ENCODE results near the gene VTN.
"Not testable (repeated sequence)": the region's sequence is repeated elsewhere in the genome, so short reads cannot be mapped to it uniquely, and the experiment has no call there.

Gene VTN

DNA sequence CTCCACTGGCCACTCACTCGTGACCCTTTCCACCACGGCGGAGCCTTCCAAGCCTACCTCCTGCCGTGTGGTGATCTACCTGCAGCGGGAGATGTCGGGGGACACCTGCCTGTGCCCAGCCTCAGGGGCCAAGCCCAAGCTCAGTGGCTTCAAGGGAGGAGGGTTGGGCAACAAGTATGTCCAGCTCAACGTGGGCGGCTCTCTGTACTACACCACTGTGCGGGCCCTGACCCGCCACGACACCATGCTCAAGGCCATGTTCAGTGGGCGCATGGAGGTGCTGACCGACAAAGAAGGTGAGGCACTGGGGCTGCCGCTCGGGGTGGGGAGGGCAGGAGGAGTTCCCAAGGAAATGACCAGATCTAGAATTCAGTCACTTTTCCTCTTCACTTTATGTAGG is 30.7 kb downstream of the VTN start:
- no peak for DNase-seq

DNA sequence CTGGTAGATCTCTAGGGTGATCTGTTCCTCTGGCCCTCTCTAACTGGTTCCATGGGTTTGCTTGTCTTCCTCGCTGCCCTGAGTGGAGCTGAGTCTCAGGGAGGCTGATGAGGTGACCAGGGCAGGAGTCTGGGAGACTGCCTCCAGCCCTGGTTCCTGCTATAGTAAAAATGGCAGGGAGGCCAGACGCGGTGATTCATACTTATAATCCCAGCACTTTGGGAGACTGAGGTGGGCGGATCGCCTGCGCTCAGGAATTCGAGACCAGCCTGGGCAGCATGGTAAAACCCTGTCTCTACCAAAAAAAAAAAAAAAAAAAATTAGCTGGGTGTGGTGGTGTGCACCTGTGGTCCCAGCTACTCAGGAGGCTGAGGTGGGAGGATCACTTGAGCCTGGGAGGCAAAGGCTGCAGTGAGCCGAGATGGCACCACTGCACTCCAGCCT is 31.3 kb downstream of the VTN start:
- not testable (repeated sequence) for DNase-seq

DNA sequence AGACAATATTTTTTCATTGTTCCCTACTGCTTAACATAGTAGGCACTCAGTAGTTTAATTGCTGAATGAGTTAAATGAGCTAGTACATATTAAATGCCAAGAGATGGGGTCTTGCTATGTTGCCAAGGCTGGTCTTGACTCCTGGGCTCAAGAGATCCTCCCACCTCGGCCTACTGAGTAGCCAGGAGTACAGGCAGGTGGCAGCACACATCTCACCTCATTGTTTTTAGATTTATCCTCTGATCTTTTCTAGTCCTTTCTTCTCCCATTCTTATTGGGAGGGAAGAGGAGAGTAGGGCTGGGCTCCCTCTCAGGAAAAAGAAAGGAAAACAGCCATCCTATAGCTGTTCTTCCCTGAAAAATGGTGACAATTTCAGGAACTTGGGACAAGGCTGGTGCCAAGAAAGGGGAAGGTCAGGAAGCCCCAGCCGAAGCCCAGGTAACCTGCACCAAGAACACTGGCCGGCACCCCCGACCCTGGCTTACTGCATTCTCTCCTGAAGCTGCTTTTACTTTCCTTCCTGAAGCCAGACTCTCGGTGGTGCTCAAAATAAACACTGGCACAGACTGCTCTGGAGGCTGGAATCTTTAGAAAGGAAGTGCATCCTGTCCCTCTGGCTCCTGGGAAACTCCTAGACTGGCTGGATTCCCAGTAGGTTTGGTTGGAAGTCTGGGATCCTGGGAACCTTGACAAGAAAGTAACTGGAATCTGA is 31.9 kb downstream of the VTN start:
- no peak for DNase-seq

DNA sequence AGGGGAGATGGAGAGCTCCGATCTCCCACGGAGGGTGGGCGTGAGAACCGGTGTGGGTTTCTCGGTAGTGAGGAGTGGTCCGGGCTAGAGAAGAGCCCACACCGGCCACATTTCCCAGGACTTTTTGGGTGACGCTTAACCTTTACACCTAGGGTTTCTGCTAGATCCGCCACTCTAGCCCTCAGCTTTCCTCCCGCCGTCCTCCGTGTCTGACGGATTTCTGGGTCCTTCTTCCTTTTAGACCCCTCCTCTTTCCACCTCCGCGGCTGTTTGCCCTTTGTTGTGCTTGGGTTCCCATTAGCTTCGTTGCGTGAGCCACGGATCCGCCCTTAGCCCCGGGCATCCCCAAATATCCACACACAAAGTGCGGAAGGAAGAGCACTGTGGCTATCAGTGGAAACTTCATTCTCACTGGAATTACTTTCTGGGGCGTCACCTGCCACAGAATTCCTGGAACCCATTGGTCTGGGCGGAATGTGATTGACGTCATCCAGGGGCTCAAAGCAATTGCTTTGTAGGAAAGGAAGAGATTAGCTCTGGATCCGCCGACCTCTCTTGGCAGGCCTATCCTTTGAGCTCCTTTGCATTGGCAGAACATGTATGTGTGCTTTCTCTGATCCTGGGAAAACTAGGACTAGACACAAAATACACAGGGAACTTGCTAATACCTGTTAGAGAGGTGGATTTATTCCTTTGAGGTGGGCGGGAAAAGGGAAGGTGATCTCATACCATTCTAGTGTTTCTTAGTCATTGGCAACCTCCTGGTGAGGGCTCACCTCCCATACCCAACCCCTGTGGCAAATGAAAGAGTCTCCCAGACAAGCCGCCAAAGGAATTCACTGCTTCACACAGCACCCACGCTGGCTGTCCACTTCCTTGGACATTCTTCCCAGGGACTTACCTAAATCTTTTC is 33.9 kb downstream of the VTN start:
- DNase-seq, result no peak

DNA sequence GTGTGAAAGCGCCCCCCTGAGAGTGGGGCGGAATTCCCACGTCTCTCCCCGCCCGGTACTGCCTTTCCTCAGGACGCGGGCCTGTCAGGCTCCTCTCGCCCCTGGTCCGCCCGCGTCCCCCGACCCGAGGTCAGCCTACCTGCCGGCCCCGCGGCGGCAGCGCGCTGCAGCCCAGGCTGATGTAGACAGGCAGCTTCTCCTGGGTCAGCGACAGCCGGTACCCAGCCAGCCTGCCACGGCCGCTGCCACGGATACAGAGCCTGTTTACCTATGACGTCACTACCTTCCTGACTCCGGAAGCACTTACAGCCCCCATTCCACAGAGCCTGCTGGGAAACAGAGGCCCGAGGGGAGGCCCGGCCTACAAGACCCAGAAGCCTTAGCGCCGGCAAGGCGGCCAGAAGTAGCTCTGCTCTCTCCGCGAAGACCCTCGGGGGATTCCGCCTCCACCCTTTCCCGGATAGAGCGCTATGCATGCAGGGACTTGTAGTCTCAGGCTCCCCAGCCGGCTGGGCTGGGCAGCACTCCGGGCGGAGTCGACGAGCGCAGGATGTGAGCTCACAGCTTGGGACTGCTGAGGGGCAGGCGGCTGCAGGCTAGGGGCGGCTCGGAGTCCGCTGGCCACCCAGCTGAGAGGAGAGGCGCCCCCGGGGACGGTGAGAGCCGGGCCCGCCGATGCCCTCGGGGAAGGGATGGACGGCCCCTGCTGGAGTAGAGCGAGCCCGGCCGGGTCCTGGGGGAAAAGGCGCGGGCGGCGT is 34.7 kb downstream of the VTN start, which contains the start of the genes IFT20 and TNFAIP1:
TSS of gene IFT20 (minus strand) at position 272 of the 758 bp plus-strand sequence. CDS start 3,487 bp downstream, outside the sequence.
TSS of gene TNFAIP1 (plus strand) at position 561 of the 758 bp plus-strand sequence. CDS start 3,761 bp downstream, outside the sequence.
- DNase-seq, result peak; percentile 96

DNA sequence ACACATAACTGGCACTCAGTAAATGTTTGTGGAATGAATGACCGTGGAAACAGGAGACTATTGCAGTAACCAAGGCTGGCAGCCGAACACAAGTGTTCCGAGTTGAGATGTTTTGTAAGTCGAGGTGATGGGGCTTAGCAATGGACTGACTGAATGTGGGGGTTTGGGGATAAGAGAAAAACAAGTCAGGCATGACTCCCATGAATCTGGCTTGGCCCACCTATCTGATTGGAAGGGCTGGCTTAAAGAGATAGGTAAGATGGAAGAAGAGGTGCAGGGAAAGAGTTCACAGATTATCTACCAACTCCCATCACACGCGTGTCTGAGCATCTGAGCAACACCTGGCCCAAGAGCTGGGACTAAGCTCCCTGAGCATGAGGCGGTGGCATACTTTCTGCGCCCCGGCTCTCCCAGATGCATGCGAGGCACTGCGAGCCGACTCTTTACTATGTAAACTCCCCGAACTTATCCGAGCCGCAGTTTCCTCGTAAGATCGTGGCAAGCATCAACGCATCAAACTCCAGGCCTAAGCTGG is 35.4 kb downstream of the VTN start:
- DNase-seq, result no peak

DNA sequence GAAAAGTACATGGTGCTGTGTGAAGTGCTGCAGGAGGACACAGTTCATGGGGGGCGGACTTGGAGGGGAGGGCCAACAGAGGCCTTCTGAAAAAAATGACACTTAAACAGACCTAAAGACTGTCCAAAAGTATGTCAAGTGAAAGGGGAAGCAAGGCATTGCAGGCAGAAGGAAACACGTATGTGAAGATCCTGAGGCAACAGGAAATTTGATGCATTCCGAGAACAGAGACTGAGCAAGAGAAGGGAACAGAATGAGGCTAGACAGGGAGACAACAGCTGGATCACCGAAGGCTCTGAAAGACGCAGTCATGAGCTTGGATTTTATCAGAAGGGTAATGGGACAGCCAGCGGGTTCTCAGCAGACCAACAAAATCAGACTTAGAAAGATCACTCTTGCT is 35.9 kb downstream of the VTN start:
- no peak for DNase-seq

DNA sequence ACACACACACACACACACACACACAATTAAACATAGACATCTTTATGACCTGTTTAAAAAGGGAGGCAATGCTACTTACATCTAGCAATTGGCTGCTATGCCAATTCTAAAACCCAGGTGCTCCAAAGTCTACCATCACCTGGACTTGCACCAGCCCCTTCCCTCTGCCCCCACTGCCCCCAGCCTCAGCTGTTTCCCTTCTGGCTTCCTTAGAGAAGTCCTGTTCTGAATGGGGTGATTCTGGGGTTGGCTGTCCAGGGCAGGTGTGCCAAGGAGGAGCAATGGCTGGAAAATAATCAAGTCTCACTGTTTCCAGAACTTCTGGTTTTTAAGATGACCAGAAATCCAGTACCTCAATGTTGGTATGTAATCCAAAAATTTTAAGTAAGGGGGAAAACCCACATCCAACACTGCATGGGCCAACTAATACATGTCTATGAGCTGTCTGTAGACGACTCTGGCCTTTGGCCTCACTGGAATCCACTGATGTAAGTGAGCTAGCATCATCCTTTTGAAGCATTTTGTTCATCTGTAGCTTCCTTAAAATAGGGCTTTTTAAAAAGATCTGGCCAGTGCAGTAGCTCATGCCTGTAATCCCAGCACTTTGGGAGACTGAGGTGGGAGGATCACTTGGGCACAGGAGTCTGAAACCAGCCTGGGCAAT is 36.9 kb downstream of the VTN start:
- no peak for DNase-seq

DNA sequence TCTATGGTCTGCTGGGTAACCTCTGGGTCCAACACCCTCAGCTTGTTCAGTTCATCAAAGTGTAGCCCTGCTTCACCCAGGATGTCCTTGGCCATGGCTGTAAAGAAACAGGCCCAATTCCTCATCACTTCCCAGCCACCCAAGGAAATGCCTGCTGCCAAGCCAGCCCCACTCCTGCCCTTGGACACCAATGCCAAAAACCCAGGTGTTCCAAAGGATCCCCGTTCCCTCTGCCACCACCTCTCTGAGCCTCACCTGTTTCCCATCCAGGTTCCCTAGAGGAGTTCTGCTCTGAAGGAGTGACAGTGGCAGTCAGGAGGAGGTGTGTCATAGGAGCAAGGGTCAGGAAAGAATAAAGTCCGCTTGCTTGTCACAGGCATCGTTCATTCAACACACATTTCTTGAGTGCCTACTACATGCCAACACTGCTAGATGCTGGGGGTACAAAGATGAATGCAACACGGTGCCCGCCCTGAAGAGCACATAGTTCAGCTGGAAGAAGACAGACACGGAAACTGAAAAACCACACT is 38.2 kb downstream of the VTN start:
- DNase-seq, result no peak

DNA sequence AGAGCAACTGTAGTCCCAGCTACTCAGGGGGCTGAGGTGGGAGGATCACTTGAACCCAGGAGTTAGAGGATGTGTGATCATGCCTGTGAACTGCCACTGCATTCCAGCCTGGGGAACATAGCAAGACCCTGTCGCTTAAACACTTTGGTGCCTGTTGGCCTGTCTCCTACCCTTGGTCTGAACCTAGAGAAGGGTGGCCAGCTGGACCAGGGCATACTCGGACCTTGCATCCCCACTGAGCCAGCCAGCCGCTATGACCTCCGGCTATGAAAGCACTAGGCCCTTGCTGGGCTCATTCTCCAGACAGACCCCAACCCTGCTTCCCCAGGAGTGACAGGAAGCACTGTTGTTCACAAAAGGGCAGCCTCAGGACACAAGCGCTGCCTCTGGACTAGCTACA is 39.4 kb downstream of the VTN start:
- no peak for DNase-seq

DNA sequence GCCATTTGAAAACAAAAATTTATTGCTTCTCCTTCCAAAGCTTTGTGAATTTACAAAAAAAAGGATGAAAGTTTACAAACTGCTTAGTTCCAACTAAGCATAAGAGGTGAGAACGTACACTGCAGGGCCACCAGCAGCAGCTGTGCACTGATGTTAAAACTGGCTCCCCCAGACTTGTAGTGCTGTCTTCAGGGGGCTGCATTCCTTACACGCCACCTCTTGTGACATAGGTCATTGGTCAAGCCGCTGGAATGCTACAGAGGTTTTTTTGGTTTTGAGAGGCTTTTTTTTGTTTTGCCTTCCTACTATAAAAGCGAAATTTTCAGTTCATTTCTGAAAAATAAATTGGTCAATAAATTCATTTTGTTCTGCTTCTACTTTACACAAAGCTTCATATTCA is 41.8 kb downstream of the VTN start:
- no peak for DNase-seq

DNA sequence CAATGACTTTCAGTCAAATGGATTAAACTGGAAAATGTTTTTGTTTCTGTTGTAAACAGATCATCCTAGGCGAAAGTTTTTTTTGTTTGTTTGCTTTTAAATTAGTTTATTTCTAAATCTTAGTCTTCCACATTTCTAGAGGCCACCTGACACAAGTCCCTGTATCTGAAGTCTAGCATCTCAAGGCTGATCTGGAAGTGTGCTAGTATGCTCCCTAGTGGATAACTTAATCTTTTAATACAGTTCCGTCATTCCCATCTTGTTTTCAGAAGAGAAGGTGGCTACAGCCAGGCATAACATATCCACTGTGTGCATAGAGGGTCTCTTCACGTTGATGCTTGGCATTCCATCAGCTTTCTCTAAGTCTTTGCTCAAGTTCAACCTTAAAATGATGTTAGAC is 42.4 kb downstream of the VTN start:
- no peak for DNase-seq

DNA sequence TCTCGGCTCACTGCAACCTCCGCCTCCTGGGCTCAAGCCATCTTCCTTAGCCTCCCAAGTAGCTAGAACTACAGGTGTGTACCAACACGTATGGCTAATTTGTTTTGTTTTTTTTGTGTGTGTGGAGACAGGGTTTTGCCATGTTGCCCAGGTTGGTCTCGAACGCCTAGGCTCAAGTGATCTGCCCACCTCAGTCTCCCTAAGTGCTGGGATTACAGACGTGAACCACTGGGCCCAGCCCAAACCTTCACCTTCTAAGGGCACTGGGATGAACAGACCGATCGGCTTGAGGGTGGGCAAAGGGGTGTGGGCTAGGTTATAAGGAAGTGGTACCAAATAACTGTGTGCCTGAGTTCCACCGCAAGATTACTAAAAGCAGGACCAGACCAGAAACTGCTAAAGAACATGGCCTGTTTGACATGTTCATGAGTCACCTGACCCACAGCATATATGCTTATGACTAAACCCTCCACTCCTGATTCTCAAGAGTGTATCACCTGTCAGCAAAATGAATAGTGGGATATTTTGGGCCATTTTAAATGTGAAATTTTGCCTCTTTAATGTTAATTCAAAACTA is 43.0 kb downstream of the VTN start:
- DNase-seq, result no peak

DNA sequence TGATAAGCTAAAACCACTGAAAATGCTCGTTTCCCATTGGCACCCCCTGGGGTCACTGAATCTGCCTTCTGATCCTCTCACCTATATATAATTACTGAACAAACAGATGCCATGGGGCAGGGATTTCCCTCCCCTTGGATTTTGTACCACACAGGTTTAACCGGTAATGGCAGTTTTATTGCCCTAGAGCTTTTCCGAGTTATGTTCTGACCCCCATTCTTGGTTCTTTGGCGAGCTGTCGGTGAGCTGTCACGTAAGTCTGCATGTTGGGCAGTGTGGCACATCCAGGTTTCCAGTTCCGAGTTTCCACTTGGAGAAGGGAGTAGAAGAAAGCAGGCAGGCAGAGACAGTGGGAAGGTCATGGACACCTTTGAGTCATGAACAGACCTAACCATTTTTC is 44.0 kb downstream of the VTN start:
- DNase-seq, result no peak

DNA sequence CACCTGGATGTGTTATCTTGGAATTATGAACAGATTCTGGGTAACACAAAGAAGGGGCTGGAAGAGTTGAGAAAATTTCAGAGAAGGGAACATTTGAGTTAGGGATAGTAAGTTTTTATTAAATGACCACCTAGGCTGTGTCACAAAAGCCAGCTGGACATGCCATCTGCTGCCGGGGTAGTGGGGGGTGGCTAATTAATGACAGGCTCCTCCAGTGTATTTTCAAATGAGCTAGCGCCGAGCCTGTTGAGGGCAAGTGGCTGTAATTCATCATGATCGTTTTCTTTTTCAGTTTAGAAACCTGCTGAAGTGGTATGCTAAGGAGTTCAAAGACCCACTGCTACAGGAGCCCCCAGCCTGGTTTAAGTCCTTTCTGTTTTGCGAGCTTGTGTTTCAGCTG is 44.9 kb downstream of the VTN start:
- no peak for DNase-seq

DNA sequence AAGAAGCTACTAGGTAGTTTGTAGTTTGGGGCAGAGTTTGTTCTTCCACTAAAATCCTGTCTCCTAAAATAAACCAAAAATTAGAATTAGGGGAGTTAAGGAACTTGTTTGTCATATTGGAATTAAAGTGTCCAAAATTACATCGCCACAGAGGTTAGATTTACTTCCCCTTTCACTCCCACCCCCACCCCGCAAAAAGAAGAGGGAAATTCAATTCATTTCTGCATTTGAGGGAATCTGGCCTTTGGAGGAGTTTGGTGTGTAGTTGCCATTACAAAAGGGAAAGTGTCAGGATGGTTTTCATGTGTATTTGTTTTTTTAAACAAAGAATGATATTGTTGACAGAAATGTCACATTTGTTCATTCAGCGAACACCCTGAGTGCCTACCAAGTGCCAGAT is 45.3 kb downstream of the VTN start:
- no peak for DNase-seq

DNA sequence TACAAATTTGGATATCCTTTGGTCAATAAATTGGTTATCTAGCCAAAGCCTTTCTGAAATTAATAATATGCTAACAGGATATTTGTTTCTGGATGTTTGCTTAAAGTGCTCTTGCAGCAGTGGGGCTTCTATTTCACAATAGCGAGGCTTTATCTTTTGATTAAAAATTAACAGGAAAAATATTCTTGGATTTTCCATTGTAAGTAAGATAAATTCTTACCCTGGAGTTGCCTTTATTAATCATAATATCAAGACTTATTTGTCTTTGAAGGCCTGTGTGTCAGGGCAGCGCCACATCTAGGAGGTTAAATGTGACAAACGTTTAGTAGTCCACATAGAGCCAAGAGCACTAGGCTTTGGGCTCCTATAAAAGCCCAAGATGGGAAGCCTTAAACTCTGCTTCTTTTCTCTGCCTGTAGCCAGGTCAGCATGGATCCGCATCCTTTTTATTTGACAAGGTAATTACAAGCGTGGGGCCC is 45.8 kb downstream of the VTN start:
- no peak for DNase-seq

DNA sequence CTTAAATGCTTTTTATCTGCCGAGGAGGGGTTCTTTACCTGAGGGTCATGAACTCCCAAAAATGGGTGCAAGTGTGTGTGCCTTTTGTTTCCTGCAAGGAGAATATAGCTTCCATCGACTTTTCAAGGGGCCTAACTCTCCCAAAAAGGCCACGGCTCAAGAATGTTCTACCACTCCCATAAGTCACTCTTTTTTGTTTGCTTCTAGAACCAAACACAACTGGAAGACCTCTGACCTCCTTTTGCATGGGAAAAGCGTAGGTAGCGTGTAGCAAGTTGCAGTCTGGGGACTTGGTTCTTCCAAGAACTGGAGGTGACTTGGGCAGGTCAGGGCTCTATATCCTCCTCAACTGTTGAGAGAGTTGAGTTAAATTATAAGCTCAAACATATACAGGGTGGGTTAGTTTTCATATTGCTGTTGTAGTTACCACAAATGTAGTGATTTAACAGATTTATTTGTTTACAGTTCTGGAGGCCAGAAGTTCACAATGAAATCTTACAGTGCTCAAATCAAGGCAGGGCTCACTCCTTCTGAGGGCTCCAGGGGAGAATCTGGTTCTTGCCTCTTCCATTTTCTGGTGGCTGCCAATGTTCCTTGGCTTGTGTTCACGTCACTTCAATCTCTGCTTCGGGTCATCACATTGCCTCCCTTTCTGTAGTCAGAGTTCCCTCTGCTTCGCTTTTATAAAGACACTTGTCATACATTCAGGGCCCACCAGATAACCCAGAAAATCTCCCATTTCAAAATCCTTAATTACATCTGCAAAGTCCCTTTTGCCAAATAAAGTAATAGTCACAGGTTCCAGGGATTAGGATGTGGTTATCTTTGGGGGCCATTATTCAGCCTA is 49.7 kb downstream of the VTN start:
- no peak for DNase-seq

DNA sequence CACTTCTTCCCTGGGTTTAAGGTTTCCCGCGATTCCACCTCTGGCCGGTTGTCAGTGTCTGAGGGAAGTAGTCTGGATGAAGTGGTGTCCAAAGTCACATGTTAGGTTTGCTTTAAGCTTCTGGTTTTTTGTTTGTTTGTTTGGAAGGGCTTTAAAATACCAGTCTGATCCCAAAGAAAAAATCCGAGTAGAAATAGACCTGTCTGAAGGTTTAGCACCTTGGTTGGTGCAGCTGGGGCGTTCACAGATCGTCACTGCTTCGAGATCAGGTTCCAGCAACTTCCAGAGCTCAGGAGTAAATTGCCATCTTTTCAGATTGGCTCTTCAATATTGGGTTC is 50.5 kb downstream of the VTN start:
- DNase-seq, result no peak

DNA sequence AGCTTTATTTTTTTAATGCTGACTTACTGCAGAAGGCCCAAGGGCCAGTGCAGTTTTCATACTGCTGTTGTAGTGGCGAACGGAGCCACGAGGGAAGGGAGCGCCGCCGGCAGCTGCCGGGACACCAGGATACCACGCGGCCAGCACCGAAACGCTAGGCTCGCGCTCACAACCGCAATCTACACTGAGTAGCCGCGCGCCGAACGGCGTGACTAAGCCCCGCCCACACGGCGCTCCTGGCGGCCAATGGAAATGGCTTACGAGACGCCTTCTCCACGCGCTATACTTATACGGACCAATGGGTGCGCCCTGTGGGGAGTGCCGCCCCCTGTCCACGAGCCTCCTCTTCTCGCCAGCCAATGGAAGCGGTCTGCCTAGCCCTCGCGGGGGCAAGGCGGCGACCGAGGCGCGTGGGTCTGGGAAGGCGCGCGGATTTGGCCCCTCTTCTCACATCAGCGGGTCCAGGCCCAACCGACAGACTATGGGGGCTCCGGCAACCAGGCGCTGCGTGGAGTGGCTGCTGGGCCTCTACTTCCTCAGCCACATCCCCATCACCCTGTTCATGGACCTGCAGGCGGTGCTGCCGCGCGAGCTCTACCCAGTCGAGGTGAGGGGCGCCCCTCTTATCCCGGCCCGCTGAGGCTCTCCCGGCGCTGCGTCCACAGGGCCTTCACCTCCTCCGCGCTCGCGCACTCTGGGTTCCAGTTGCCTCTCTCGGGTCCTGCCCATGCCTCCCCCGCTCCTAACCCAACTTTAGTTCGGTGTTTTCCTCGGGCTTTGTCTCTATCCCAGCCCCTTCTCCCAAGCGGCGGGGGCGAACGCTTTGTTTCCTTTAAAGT is 51.1 kb downstream of the VTN start, which contains the start of gene TMEM97:
TSS of gene TMEM97 (plus strand) at position 442 of the 839 bp plus-strand sequence. CDS start at position 482, 40 bp downstream.
- DNase-seq, result peak; percentile 91

Data from NCI-H2107 (cell line).